GM12875 (cell line): ENCODE results near the gene CLECL1.

Experiments
- H3K4me3 ChIP-seq: one replicate; pipeline ENCODE4 v1.5.1; 2011; ENCODE audit warnings: low read depth, low read length, control low read depth
- CTCF ChIP-seq: IDR thresholded peaks from 2 replicates; pipeline ENCODE4 v1.5.1; 2011; ENCODE audit warnings: low read depth, mild to moderate bottlenecking, control low read depth, inconsistent platforms, low read length, moderate library complexity, borderline replicate concordance; ENCODE audit not compliant: insufficient read depth

The CLECL1 gene

GRCh38 chr12:9761419-9761781 is 28.5 kb upstream of the CLECL1 start:
- no peak for TF ChIP-seq CTCF
- H3K4me3 ChIP-seq, result no peak overlapping the region

DNA sequence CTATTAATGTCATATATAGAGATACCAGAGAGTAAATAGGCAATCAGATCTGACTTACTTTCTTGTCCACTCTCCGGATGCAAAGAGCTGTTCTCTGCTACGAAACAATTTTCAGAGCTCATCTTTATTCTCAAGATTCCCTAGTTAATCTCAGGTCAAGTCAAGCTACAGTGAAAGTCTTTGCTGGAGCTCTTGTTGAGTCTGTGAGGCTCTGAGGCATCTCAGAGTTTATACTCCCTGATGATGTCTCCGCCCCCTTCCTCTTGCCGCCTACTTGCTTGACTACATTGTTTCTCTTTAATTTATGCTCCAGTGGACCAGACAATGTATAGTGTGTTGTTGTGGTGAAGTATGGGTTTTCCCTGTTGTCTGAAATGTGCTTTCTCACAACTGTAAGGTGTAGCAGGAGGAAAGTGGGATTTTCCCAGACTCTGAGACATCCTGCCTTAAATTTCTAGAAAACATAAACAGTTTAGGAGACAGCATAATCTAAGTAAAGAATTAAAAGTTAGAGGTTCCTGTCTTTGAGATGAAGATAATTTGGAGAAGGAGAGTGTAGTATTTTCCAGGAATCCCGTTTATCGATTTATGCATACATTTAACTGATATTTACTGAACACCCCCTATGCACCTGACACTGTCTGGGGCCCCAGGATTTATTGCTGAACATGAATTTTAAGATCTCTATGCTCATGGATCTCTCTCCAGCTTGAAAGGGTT is 28.0 kb upstream of the CLECL1 start, which contains the start of gene CD69:
Gene CD69 (minus strand): TSS at position 203 of the 720 bp plus-strand sequence. CDS start 81 bp downstream, at position 122.
- no peak for TF ChIP-seq CTCF
- H3K4me3 ChIP-seq, result peak within 1 kb of the TSS; percentile 59

- TF ChIP-seq CTCF, result no peak
- peak overlapping the region; percentile 59 for H3K4me3 ChIP-seq
Observed at GRCh38 chr12:9760120-9760519, 27.2 kb upstream of the CLECL1 start.

DNA sequence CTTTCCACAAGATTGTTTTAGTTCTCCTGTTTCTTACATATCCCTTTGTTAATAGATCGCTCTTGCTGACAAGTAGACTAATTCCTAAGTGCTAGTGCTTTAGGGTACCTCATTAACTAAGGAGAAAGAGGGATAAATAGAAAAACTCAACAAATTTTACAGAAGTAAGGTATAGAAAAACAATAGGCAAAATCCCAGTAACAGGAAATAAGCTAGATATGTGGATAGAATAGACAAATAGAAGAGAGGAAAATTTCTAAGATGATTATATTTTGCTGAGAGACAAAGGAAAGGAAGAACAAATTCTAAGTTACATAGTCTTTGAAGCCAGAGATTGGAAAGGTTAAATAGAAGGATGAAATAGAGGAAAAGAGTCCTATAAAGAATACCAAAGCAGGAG is 26.8 kb upstream of the CLECL1 start:
- peak overlapping the region; percentile 59 for H3K4me3 ChIP-seq
- no peak for TF ChIP-seq CTCF

DNA sequence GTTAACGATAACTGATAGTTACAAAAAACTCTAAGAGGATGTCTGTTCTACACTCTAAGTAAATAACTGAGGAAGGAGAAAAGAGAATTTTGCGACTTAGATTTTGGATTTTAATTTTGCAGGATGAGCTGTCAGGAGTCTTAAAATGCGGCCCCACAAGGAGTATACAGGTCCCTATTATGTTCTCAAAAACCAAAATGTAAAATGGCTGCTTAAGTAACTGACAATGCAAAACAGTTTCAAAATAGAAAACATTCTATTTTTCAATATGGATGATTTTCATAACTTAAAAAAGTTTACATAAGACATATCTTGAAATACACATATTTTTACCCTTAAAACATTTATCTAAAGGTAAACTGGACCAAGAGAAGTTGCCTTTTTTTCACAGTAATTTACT is 25.2 kb upstream of the CLECL1 start:
- no peak for TF ChIP-seq CTCF
- H3K4me3 ChIP-seq, result peak overlapping the region; percentile 59

DNA sequence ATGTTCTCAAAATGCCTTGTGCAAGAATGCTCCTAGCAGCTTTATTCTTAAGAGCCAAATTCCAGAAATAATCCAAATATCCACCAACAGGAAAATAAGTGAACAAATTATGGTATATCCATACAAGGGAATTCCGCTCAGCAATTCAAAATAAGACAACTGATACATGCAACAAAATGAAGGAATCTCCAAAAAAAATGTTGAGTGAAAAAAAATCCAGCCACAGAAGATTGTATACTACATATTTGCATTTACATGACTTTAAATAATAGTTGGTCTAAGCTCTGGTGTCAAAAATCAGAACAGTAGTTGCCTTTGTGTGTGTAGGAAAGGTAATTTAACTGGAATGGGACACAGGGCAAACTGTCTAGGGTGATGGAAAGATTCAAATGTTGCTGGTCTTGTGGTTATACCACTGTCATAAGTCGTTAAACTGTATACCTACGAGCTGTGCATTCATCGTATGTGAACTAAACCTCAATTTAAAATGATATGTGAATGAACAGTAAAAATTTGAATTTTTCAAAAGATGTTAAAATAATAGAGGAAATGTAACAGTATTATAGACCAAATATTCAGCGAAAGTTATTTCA is 24.6 kb upstream of the CLECL1 start:
- TF ChIP-seq CTCF, result no peak
- H3K4me3 ChIP-seq, result no peak overlapping the region

GRCh38 chr12:9756706-9757105 is 23.8 kb upstream of the CLECL1 start:
- TF ChIP-seq CTCF, result no peak
- H3K4me3 ChIP-seq, result no peak overlapping the region
